LNCaP clone FGC (cell line): ENCODE measurements around the gene PNLIPRP3.
A peak's percentile ranks its signal among the peaks of the same experiment; 100 is the strongest.

Source experiments
- DNase-seq: peaks from one replicate; pipeline ENCODE4 v3.0.0-alpha.2; 2011; ENCODE audit warnings: low read depth
- H3K4me3 ChIP-seq: 2 replicates; pipeline ENCODE4 v1.5.1; 2011; ENCODE audit warnings: mild to moderate bottlenecking, low read depth, low read length, control low read depth
- TF ChIP-seq, protein P1 (sequence below): IDR thresholded peaks from 2 replicates; pipeline ENCODE4 v1.5.1; 2012; ENCODE audit warnings: mild to moderate bottlenecking; ENCODE audit not compliant: control insufficient read depth, insufficient read depth; ENCODE audit errors: extremely low read depth

Gene PNLIPRP3

DNA sequence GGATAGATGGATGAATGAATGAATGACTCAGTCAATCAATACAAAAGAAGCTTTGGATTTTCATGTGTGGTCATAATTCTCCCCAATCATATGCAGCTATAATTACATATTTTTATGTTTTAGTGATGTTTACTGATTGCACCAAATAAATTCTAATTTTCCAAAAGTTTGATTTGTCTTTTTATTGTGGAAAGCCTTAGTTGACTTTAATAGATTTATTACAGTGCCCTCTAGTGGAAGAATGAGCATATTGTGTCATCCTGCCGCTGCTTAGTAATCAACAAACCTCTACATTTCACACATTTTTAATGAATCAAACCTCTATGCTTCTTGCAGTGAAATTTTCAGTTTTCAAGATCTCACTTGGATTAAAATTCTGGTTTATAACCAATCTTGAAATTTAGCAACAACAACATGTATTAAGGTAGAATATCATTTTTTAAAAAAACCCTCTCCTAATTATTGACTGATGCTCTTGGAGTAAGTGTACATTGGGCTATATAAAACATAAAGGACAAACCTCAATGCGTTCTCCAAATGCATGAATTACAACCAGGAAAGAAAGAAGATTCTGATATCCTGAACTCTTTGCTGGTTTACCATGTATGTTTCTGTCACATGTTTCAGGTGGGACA is 62.5 kb downstream of the PNLIPRP3 start:
- no peak for DNase-seq
- TF ChIP-seq, protein P1, sequence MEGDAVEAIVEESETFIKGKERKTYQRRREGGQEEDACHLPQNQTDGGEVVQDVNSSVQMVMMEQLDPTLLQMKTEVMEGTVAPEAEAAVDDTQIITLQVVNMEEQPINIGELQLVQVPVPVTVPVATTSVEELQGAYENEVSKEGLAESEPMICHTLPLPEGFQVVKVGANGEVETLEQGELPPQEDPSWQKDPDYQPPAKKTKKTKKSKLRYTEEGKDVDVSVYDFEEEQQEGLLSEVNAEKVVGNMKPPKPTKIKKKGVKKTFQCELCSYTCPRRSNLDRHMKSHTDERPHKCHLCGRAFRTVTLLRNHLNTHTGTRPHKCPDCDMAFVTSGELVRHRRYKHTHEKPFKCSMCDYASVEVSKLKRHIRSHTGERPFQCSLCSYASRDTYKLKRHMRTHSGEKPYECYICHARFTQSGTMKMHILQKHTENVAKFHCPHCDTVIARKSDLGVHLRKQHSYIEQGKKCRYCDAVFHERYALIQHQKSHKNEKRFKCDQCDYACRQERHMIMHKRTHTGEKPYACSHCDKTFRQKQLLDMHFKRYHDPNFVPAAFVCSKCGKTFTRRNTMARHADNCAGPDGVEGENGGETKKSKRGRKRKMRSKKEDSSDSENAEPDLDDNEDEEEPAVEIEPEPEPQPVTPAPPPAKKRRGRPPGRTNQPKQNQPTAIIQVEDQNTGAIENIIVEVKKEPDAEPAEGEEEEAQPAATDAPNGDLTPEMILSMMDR: peak; percentile 54
- H3K4me3 ChIP-seq: no peak overlapping the region

DNA sequence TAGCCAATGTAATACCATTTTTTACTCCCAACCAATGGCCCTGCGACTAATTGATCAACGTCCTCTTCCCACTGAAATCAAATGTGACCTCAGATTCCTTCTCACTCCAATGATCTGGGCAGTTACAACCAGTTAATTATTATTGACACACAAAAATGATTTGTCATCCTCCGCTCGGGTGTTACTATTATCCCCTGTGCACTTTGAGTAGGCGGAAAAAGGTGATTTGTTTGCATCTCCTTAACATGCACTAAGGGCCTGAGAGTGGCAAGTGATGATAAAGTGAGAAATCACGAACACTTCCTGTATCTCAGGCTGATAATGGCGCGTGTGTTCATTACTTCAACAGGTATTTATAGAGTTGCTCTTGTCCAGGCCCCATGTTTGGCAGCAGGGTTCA is 77.1 kb downstream of the PNLIPRP3 start:
- TF ChIP-seq, protein P1: no peak
- no peak for DNase-seq
- H3K4me3 ChIP-seq: no peak overlapping the region

DNA sequence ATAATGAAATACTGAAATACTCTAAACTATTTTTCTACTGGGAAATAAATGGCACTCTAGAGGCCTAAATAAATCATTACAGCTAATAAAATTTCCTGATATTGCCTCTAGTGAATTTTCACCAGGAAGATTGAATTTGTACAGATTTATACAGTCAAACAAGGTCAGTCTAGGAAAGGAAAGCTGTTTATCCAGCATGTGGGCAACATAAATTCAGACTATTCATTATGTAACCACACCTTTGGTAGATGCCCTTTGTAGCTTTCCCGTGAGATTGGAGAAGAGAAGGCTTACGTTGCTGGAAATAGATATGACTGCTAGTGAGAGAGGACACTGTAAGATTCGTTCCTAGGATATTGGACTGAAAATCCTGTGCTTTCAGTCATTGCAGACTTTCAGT is 82.9 kb downstream of the PNLIPRP3 start:
- no peak for DNase-seq
- TF ChIP-seq, protein P1: no peak
- H3K4me3 ChIP-seq: no peak overlapping the region

DNA sequence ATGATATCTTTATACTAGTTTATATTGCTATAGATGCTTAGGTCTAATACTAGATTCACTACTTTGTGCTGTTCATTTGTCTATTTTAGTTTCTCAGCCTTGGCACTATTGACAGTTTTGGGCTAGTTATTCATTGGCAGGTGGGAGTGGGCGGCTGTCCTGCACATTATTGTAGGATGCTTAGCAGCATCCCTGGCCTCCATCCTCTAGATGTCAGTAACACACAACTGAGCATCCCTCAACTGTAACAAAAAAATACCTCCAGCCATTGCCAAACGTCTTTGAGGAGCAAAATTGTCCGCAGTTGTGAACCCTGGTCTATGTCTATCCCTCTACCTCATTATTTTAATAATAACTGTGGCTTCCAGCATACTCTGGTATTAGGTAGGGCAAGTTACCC is 83.7 kb downstream of the PNLIPRP3 start:
- no peak overlapping the region for H3K4me3 ChIP-seq
- TF ChIP-seq, protein P1: no peak; the same call in 1 of the 2 replicates
- no peak for DNase-seq

DNA sequence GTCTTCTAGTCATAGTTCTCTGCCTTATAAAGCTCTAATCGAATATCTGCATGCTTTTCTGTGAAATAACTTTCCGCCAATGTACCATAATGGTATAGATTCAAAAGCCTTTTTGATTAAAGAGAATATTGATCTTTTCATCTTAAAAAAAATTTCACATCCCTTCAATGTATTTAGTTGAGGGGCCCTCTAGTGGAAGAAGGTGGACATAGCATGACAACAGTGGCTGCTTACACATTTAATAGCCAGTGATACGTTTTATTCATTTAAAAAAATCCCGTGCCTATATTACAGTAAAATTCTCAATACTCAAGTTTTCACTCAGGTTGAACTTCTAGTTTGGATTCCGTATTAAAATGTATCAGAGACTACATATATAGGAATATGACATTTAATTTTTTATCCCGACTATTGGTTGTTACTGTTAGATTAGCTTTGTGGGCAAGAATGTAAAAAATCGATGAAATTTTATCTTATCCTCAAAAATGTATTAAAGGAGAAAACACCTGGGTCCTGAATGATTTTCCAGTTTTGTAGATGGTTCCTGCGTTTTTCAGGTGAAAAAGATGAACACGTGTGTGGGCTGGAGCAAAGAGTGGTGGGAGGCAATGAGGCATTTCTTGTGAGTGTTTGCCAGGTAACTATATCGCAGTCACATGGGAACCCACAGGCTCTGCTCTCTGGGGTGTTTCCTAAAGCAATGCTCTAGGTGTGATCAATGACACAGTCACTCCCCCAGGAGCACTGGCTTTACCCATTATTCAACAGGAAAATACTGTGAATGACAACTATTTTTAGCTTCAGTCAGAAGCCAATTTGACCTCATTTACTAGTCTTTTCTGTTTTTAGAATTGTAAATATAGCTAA is 94.0 kb downstream of the PNLIPRP3 start:
- TF ChIP-seq, protein P1: peak; percentile 59
- peak; percentile 11 for DNase-seq
- H3K4me3 ChIP-seq: no peak overlapping the region

DNA sequence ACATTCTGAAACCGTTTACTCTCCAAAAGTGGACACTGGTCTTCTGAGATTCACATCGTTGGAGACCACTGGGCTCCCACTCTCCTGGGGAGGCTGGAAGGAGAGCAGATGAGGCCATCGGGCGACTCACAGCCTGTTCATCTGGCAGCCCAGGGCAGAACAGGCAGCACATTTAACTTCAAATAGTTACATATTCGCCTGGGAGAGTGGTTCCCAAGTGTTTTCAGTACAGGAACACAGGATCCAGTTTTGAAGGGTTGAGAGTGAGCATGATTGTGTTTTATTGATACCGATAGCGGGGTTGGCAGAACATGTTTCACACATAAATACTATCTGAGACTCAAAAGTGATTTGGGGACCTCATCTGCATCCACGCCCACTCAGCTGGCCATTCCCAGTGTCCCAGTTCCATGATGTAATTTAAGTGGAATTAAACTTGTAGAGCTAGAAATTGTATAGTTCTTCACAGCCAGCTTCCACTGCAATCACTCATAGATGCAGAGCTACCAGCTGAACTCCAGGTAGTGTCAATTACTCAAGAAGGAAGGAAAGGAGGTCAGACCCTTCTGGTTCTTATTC is 95.2 kb downstream of the PNLIPRP3 start:
- no peak for DNase-seq
- no peak overlapping the region for H3K4me3 ChIP-seq
- TF ChIP-seq, protein P1: no peak
